ENCODE data around the gene TRPV3.
"Not testable (repeated sequence)": the region's sequence is repeated elsewhere in the genome, so short reads cannot be mapped to it uniquely, and the experiment has no call there.

Gene TRPV3

GRCh38 chr17:3557768-3558583 lies at the start of gene TRPV3:
Gene TRPV3 (minus strand): TSS chr17:3557812. CDS start chr17:3554850, 2,962 bp downstream.
- DNase-seq = no peak

GRCh38 chr17:3603870-3604259 lies 46.3 kb upstream of the TRPV3 start:
- no peak for DNase-seq

- DNase-seq = no peak
Observed at GRCh38 chr17:3603119-3603869, 45.7 kb upstream of the TRPV3 start.

- DNase-seq = no peak
Observed at GRCh38 chr17:3602499-3602898, 44.9 kb upstream of the TRPV3 start.

- DNase-seq = no peak
Observed at GRCh38 chr17:3600529-3601205, 43.1 kb upstream of the TRPV3 start.

- no peak for DNase-seq
Observed at GRCh38 chr17:3598078-3598477, 40.5 kb upstream of the TRPV3 start.

- no peak for DNase-seq
Observed at GRCh38 chr17:3596804-3597464, 39.3 kb upstream of the TRPV3 start.

GRCh38 chr17:3594976-3595375 lies 37.4 kb upstream of the TRPV3 start:
- no peak for DNase-seq

- no peak for DNase-seq
Observed at GRCh38 chr17:3594051-3594800, 36.6 kb upstream of the TRPV3 start.

- no peak for DNase-seq
Observed at GRCh38 chr17:3593384-3593783, 35.8 kb upstream of the TRPV3 start.

GRCh38 chr17:3592216-3592860 lies 34.7 kb upstream of the TRPV3 start:
- DNase-seq = no peak

- no peak for DNase-seq
Observed at GRCh38 chr17:3590768-3591167, 33.2 kb upstream of the TRPV3 start.

- no peak for DNase-seq
Observed at GRCh38 chr17:3590231-3590630, 32.6 kb upstream of the TRPV3 start.

- DNase-seq = no peak
Observed at GRCh38 chr17:3589784-3590183, 32.2 kb upstream of the TRPV3 start.

GRCh38 chr17:3585826-3586225 lies 28.2 kb upstream of the TRPV3 start:
- DNase-seq = no peak

GRCh38 chr17:3583456-3583855 lies 25.8 kb upstream of the TRPV3 start:
- DNase-seq = no peak

- no peak for DNase-seq
Observed at GRCh38 chr17:3582915-3583314, 25.3 kb upstream of the TRPV3 start.

GRCh38 chr17:3578667-3579066 lies 21.1 kb upstream of the TRPV3 start:
- not testable (repeated sequence) for DNase-seq

GRCh38 chr17:3576970-3577369 lies 19.4 kb upstream of the TRPV3 start:
- DNase-seq = no peak

- DNase-seq = no peak
Observed at GRCh38 chr17:3575511-3575910, 17.9 kb upstream of the TRPV3 start.

GRCh38 chr17:3574231-3574630 lies 16.6 kb upstream of the TRPV3 start:
- DNase-seq = no peak

Measured in NCI-H748 treated with DMSO at 0.1 percent for 48 hours (cell line).